Muscle of arm (tissue), 14 donors: ENCODE measurements around the gene S100A1. TPM values are rescaled to one million over a fixed set of nuclear protein-coding genes. Genes with fewer than 3 reads are reported as not detected.
"Not testable (repeated sequence)": the region's sequence is repeated elsewhere in the genome, so short reads cannot be mapped to it uniquely, and the experiment has no call there.

ENCODE experiments used
- DNase-seq: peaks from one replicate; pipeline ENCODE4 v3.0.0-alpha.2; 2013
- long read RNA-seq, 11 donors: transcript quantifications; one replicate each; lab custom pipeline, GENCODE V29; 2026
- polyA plus RNA-seq, 12 donors: library from polyadenylated mRNA; unstranded; fragments of 120-200 nt; gene quantifications; one replicate each; pipeline ENCODE4 v1.2.1, GENCODE V29; 2013; ENCODE audit not compliant: insufficient read length in 12 of 12

Gene S100A1
- 10 to 100 TPM in 4 of 12 donors, 1 to 10 TPM in 6, not detected in 2; 2.9 to 20.1 (median 7.0) TPM for polyA plus RNA-seq
- long read RNA-seq, donor 1, result 0 reads
- long read RNA-seq, donor 2, transcript S100A1-201 (3 exons, 594 nt), result major isoform, 8 of 8 reads
- long read RNA-seq, donor 2, partial matches to known transcripts, result 0 of 8 reads
- long read RNA-seq, donor 2, other reads (novel, unspliced or antisense), result 0 of 8 reads
- long read RNA-seq, donor 3, partial matches to known transcripts, result 0 of 2 reads
- long read RNA-seq, donor 3, other reads (novel, unspliced or antisense), result 0 of 2 reads
- long read RNA-seq, donor 4, partial matches to known transcripts, result 0 of 1 reads
- long read RNA-seq, donor 4, other reads (novel, unspliced or antisense), result 0 of 1 reads
- long read RNA-seq, donor 5, partial matches to known transcripts, result 0 of 4 reads
- long read RNA-seq, donor 5, other reads (novel, unspliced or antisense), result 0 of 4 reads
- long read RNA-seq, donor 6, partial matches to known transcripts, result 0 of 1 reads
- long read RNA-seq, donor 6, other reads (novel, unspliced or antisense), result 0 of 1 reads
- long read RNA-seq, donor 7, partial matches to known transcripts, result 0 of 2 reads
- long read RNA-seq, donor 7, other reads (novel, unspliced or antisense), result 0 of 2 reads
- long read RNA-seq, donor 8, partial matches to known transcripts, result 0 of 5 reads
- long read RNA-seq, donor 8, other reads (novel, unspliced or antisense), result 0 of 5 reads
- long read RNA-seq, donor 9, partial matches to known transcripts, result 0 of 4 reads
- long read RNA-seq, donor 9, other reads (novel, unspliced or antisense), result 0 of 4 reads
- long read RNA-seq, donor 10, transcript S100A1-201 (3 exons, 594 nt), result major isoform, 6 of 6 reads
- long read RNA-seq, donor 10, partial matches to known transcripts, result 0 of 6 reads
- long read RNA-seq, donor 10, other reads (novel, unspliced or antisense), result 0 of 6 reads
- long read RNA-seq, donor 11, partial matches to known transcripts, result 0 of 2 reads
- long read RNA-seq, donor 11, other reads (novel, unspliced or antisense), result 0 of 2 reads

- no peak for DNase-seq
Measured at GRCh38 chr1:153627715-153628626, at the start of gene S100A1. Gene S100A1 (plus strand): TSS chr1:153628434. CDS start chr1:153630522, 2,088 bp downstream.

DNA sequence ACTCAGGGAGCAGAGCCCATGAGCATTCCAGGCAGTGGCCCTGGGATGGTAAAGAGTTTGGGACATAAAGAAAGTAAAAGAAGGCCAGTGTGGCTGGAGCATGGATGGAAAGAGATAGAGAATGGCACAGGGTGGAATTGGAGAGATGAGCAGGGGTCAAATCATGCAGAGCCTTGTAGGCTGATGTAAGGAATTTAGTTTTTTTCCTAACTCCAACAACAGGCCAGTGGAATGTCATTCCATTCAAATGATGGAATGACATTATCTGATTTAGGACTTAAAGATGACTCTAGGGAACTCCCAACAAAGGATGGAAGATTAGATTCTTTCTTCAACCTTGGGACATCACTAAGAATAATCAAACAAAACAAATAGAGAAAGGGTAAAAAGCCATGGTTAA lies 49.7 kb upstream of the S100A1 start:
- DNase-seq, result no peak

DNA sequence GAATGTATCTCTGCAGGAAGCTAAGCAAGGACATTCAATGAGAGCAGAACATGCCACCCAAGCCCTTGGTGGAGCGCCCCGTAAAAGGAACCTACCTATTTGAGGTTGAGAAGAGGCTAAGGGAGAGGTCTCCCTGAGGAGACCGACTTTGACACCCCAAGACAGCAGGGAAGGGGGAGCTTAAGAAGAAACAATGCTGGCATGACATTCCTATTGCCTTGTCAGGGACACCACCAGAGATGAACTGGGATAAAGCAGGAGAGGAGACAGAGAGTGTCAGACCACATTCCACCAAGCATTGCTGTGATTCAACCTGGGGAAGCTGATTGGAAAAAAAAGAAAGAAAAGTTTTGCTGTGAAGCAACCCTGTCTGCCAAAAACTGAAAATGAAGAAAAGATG lies 49.3 kb upstream of the S100A1 start:
- no peak for DNase-seq

DNA sequence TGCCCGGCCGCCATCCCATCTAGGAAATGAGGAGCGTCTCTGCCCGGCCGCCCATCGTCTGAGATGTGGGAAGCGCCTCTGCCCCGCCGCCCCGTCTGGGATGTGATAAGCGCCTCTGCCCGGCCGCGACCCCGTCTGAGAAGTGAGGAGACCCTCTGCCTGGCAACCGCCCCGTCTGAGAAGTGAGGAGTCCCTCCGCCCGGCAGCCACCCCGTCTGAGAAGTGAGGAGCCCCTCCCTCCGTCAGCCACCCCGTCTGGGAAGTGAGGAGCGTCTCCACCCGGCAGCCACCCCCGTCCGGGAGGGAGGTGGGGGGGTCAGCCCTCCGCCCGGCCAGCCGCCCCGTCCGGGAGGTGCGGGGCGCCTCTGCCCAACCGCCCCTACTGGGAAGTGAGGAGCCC lies 45.4 kb upstream of the S100A1 start:
- DNase-seq, result not testable (repeated sequence)

GRCh38 chr1:153583514-153583913 lies 44.7 kb upstream of the S100A1 start:
- not testable (repeated sequence) for DNase-seq

DNA sequence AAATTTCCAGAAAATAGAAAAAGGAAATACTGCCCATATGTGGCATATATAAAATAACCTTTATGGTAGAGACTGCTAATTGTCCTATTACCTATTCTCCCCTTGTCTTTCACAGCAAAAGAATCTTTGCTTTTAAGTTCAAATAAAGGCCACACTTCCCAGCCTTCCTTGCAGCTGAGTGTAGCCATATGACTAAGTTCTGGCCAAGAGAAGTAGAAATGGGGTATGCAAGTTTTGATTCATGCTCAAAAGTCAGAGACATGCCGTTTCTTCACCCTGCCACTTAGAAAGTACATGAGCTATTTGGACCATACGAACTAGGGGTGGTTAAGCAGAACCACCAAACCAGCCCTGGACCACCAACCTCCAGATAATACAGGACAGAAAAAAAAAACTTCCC lies 44.3 kb upstream of the S100A1 start:
- DNase-seq, result no peak

DNA sequence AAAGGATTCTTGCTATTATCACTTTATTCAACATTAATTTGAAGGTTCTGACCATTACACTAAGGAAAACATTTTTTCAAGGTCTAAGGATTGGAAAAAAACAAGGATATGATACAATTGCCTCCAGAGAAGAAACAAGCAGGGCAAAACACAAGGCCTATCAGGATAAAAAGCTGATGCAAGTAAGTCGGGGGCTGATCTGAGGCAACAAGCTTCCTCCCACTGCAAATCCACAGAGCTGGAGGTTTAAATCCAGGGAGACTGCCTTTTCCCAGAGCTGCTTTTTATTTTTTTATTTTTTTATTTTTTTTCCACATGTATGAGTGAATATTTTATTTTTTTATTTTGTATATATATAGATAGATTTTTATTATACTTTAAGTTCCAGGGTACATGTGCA lies 43.2 kb upstream of the S100A1 start:
- no peak for DNase-seq

DNA sequence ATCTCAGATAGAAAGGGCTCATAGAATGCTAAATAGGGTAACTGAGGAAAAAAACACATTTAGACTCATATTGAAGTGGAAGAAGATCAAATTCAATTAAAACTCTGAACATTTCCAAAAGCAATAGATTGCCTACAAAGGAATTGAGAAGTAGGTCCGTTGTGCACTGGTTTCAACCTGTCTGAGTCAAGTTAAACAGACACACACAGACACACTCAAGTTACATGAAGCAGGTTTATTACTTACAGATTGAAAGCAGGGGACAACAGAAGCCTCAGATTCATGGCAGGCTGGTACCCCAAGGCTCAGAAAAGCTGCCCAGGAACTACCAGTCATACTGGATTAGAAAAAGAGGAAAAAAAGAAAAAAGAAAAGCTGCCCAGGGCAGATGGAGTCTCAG lies 41.9 kb upstream of the S100A1 start:
- DNase-seq, result no peak

GRCh38 chr1:153587314-153587713 lies 40.9 kb upstream of the S100A1 start:
- no peak for DNase-seq

GRCh38 chr1:153588033-153588432 lies 40.2 kb upstream of the S100A1 start:
- not testable (repeated sequence) for DNase-seq

- DNase-seq, result no peak
Measured at GRCh38 chr1:153588482-153588881, 39.8 kb upstream of the S100A1 start.

DNA sequence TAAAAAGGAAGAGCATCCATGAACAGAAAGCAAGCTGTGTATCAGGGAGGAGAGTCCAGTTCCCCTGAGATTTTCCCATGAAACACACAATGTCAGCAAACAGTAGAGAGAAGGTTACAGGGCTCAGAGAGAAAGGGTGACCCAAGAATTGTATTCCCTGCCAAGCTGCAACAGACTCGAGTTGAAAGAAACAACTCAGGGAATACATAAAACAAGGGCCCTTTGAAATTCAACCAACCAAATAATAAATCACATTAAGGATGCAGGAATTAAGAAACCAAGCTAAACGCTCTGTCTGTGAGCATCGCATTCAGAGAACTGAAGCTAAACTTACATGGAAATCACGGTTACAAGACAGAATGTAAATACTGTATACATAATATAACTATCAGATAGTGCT lies 35.5 kb upstream of the S100A1 start:
- DNase-seq, result no peak

GRCh38 chr1:153597206-153597605 lies 31.0 kb upstream of the S100A1 start:
- DNase-seq, result no peak

GRCh38 chr1:153598309-153599172 lies 29.7 kb upstream of the S100A1 start:
- peak; percentile 33 for DNase-seq

GRCh38 chr1:153599847-153600246 lies 28.4 kb upstream of the S100A1 start:
- no peak for DNase-seq

GRCh38 chr1:153602749-153603148 lies 25.5 kb upstream of the S100A1 start:
- DNase-seq, result no peak

DNA sequence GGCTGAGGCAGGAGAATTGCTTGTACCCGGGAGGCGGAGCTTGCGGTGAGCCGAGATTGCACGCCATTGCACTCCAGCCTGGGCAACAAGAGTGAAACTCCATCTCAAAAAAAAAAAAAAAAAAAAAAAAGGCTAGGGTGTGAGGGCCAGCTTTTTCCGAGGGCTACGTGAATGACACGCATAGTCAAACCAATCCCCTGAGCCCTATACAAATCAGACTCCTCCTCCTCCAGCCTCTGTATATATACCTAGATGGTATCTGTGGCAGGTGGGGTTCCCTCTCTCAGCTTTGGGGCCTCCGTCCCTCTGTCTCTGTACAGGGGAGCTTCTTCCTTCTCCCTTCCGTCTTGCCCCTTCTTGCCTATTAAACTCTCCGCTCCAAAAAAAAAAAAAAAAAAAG lies 22.0 kb upstream of the S100A1 start:
- no peak for DNase-seq

DNA sequence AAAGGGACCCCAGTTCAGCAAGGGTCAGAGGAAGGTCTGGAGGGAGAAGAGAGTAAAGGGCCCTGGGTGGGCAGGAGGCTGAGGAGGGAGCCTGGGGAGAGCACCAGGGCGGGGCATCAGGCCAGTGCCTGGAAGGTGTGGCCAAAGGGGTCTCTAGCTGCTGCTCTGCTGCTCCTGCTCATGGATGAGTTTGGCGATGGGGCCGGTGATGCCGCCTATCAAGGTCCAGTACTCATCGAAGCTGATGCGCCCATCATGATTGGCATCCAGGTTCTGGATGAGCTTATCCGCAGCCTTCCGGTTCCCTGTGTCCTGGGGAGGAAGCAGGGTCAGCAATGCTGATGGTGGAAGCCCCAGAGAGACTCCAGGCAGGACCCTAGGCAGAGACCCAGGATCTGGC lies 20.9 kb upstream of the S100A1 start:
- no peak for DNase-seq

- no peak for DNase-seq
Measured at GRCh38 chr1:153608089-153608682, 20.0 kb upstream of the S100A1 start.
